CD4-positive, CD25-positive, alpha-beta regulatory T cell (primary cell): ENCODE measurements around the gene ACTG2. TPM values are rescaled to one million over a fixed set of nuclear protein-coding genes. Genes with fewer than 3 reads are reported as not detected.

Source experiments
- ATAC-seq, 2 donors: fragments of 150-1000 bp; cut with Tn5 transposase; one replicate each; pipeline ENCODE4 v1.10.0; 2021; ENCODE audit warnings: low read depth in 2 of 2, moderate number of reproducible peaks in 2 of 2, moderate library complexity in 1 of 2
- DNase-seq, 3 donors: peaks; one replicate each; pipeline versions ENCODE4 v3.0.0 to v3.0.0-alpha.2; 2012 to 2022; ENCODE audit warnings: mixed read lengths in 1 of 3
- H3K27ac ChIP-seq: one replicate; pipeline ENCODE4 v1.7.0; 2013; ENCODE audit warnings: mild to moderate bottlenecking, low read length; ENCODE audit not compliant: insufficient read depth, poor library complexity, severe bottlenecking
- H3K27me3 ChIP-seq: one replicate; pipeline ENCODE4 v1.7.0; 2013; ENCODE audit warnings: low read length; ENCODE audit not compliant: control insufficient read depth, insufficient read depth
- H3K36me3 ChIP-seq: one replicate; pipeline ENCODE4 v1.7.0; 2013; ENCODE audit warnings: mild to moderate bottlenecking, low read length, moderate library complexity; ENCODE audit not compliant: control insufficient read depth, insufficient read depth
- H3K4me1 ChIP-seq: 2 replicates; pipeline ENCODE4 v1.7.0; 2013; ENCODE audit warnings: mild to moderate bottlenecking, low read length; ENCODE audit not compliant: insufficient read depth, control insufficient read depth, poor library complexity, severe bottlenecking
- H3K4me3 ChIP-seq: one replicate; pipeline ENCODE4 v1.7.0; 2013; ENCODE audit warnings: low read depth, mild to moderate bottlenecking, low read length, moderate library complexity
- H3K9me3 ChIP-seq, 2 experiments: 1 replicate in 1 of 2; 2 replicates in 1 of 2; pipeline ENCODE4 v1.7.0; 2013; ENCODE audit warnings: low read length in 2 of 2, mild to moderate bottlenecking in 1 of 2, moderate library complexity in 1 of 2; ENCODE audit not compliant: control insufficient read depth in 2 of 2
- H3K27ac Mint-ChIP-seq, 3 donors: one replicate each; pipeline ENCODE4 v1.8.0; 2020 to 2022; ENCODE audit warnings: mild to moderate bottlenecking in 3 of 3, mixed read lengths in 3 of 3, moderate library complexity in 2 of 3
- H3K27me3 Mint-ChIP-seq: one replicate; pipeline ENCODE4 v1.8.0; 2022; ENCODE audit warnings: mild to moderate bottlenecking, mixed read lengths
- H3K36me3 Mint-ChIP-seq: one replicate; pipeline ENCODE4 v1.8.0; 2020; ENCODE audit warnings: mixed read lengths
- H3K4me1 Mint-ChIP-seq, 4 donors: one replicate each; pipeline ENCODE4 v1.8.0; 2020 to 2022; ENCODE audit warnings: mixed read lengths in 4 of 4, mild to moderate bottlenecking in 1 of 4
- H3K4me3 Mint-ChIP-seq, 4 donors: one replicate each; pipeline ENCODE4 v1.8.0; 2020 to 2022; ENCODE audit warnings: mild to moderate bottlenecking in 4 of 4, mixed read lengths in 4 of 4, moderate library complexity in 3 of 4
- H3K9me3 Mint-ChIP-seq, 7 donors: one replicate each; pipeline ENCODE4 v1.8.0; 2020 to 2022; ENCODE audit warnings: mixed read lengths in 7 of 7, mild to moderate bottlenecking in 3 of 7, moderate library complexity in 2 of 7
- polyA plus RNA-seq, 4 donors: library from polyadenylated mRNA; unstranded; fragments of 300-500 nt; fragmentation: Illumina TruSeq; gene quantifications; one replicate each; pipeline ENCODE4 v1.2.3, GENCODE V29; 2021
- total RNA-seq: library from RNA; stranded (reverse); gene quantifications from one replicate; pipeline ENCODE4 v1.2.3, GENCODE V29; 2022

The ACTG2 gene
- total and polyA plus RNA-seq, 5 donors from 2014 or later, result 0.64 to 6.6 (median 2.8) TPM

DNA sequence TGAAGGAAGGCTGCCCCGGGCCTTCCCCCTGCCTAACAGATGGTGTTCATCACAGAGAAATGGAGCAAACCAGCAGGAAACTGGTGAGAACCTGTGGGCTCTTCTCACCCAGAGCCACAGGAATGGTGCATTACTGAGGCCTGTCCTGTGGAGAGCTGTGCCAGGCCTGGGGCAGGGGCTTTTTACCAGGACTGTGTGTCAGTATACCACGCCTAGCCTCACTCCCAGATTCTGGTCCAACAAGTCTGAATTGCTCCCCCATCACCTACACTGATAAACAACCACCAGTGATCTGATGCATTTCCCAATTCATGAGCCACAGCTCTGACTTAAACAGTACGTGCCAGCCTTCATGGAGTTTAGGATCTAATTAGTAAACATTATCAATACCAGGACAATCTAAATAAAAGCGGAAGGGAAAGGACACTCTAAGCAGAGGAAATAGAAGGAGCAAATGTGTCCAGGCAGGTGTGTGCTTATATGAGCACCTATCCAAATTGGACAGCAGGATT lies 24.9 kb downstream of the ACTG2 start:
- H3K4me1 Mint-ChIP-seq, result no peaks in the 10 kb centered on the region
- Histone ChIP-seq H3K4me1 (no peaks in the 10 kb centered on the region), H3K9me3 (no peaks in the 10 kb centered on the region), H3K27me3 (no peaks in the 10 kb centered on the region), H3K36me3 (no peaks in the 10 kb centered on the region), H3K4me3 (no peak overlapping the region), H3K27ac (no peak overlapping the region)
- H3K36me3 Mint-ChIP-seq, result no peaks in the 10 kb centered on the region
- ATAC-seq (no peak), DNase-seq (no peak)
- peak overlapping the region in 1 of 4 donors; percentile 61 for H3K4me3 Mint-ChIP-seq
- peaks cover 7% of the 10 kb centered on the region for H3K27me3 Mint-ChIP-seq
- no peaks in the 10 kb centered on the region for H3K9me3 Mint-ChIP-seq
- H3K27ac Mint-ChIP-seq, result no peak overlapping the region

- Histone ChIP-seq H3K4me3 (no peak overlapping the region), H3K27me3 (no peaks in the 10 kb centered on the region), H3K27ac (no peak overlapping the region), H3K4me1 (no peaks in the 10 kb centered on the region), H3K9me3 (no peaks in the 10 kb centered on the region), H3K36me3 (no peaks in the 10 kb centered on the region)
- Mint-ChIP-seq H3K4me3 (no peak overlapping the region), H3K9me3 (no peaks in the 10 kb centered on the region), H3K36me3 (no peaks in the 10 kb centered on the region), H3K4me1 (no peaks in the 10 kb centered on the region), H3K27me3 (peaks cover 11% of the 10 kb centered on the region), H3K27ac (no peak overlapping the region)
- no peak for DNase-seq
- ATAC-seq, result no peak
Measured at GRCh38 chr2:73918856-73919255, 26.0 kb downstream of the ACTG2 start.

GRCh38 chr2:73919596-73920228 lies 26.9 kb downstream of the ACTG2 start:
- Mint-ChIP-seq H3K27me3 (peaks cover 11% of the 10 kb centered on the region), H3K27ac (no peak overlapping the region), H3K9me3 (no peaks in the 10 kb centered on the region), H3K36me3 (no peaks in the 10 kb centered on the region), H3K4me3 (no peak overlapping the region), H3K4me1 (no peaks in the 10 kb centered on the region)
- ATAC-seq, result no peak
- H3K27me3 ChIP-seq, result no peaks in the 10 kb centered on the region
- no peak overlapping the region for H3K4me3 ChIP-seq
- H3K36me3 ChIP-seq, result no peaks in the 10 kb centered on the region
- no peaks in the 10 kb centered on the region for H3K9me3 ChIP-seq
- DNase-seq, result no peak
- H3K27ac ChIP-seq, result no peak overlapping the region
- no peaks in the 10 kb centered on the region for H3K4me1 ChIP-seq

DNA sequence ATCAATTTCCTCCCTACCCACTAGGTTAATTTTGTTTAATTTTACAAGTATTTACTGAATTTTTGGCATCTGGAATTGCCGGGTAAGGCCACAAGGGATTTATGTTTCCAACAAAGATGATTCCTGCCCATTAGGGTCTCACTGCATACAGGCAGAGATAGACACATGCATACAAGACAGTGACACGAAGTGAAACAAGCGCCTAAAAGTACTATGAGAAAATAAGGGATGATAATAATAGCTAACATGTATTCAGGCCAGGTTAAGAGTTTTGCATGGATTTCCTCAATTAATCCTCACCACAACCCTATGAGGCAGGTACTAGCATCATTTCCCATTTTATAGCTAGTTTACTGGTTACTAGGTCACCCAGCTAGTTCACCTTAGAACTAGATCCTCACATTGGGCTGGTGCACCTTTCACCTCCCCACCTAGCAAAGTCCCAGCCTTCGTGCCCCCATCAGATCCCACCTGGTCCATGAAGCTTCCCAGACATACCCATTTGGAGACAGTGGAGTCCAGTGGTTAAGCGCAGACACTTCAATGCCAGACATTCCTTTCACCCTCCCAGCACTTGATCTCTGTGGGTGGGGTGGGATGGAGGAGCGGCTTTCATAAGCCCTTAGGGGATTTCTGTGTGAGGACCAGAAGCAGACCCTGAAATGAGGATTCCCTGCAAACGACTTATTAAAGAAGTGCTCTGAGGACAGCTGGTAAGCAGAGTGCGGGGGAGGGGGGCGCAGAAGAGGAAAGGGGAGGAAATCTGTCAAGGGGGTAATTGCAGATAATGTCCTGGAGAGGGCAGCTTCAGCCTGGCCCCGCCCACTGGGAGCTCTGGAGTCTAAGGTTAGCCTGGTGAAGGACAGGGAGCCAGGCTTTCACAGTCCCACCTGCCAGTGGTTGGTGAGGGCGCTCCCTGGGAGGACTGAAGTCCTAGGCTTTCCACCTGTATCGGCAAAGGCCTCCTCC lies 28.1 kb downstream of the ACTG2 start:
- H3K9me3 ChIP-seq, result no peaks in the 10 kb centered on the region
- Mint-ChIP-seq H3K4me1 (peaks cover 0 to 4% (median under 1%) of the 10 kb centered on the region in 4 donors), H3K4me3 (no peak overlapping the region), H3K27ac (peak overlapping the region in 1 of 3 donors; percentile 55), H3K27me3 (peaks cover 8% of the 10 kb centered on the region), H3K36me3 (no peaks in the 10 kb centered on the region), H3K9me3 (no peaks in the 10 kb centered on the region)
- H3K4me1 ChIP-seq, result no peaks in the 10 kb centered on the region
- ATAC-seq (peak in 1 of 2 donors; percentile 28), DNase-seq (peak in 1 of 3 donors; percentile 33)
- H3K36me3 ChIP-seq, result no peaks in the 10 kb centered on the region
- H3K27ac ChIP-seq, result no peak overlapping the region
- H3K27me3 ChIP-seq, result no peaks in the 10 kb centered on the region
- no peak overlapping the region for H3K4me3 ChIP-seq

GRCh38 chr2:73921581-73921980 lies 28.8 kb downstream of the ACTG2 start:
- H3K27me3 ChIP-seq, result no peaks in the 10 kb centered on the region
- no peaks in the 10 kb centered on the region for H3K9me3 ChIP-seq
- DNase-seq, result no peak
- H3K36me3 ChIP-seq, result no peaks in the 10 kb centered on the region
- H3K27me3 Mint-ChIP-seq, result peaks cover 10% of the 10 kb centered on the region
- peak overlapping the region in 1 of 3 donors; percentile 6 for H3K27ac Mint-ChIP-seq
- no peaks in the 10 kb centered on the region for H3K36me3 Mint-ChIP-seq
- no peak overlapping the region for H3K4me3 Mint-ChIP-seq
- ATAC-seq, result no peak
- no peak overlapping the region for H3K4me3 ChIP-seq
- peaks cover 2 to 9% (median 5%) of the 10 kb centered on the region in 4 donors for H3K4me1 Mint-ChIP-seq
- H3K4me1 ChIP-seq, result no peaks in the 10 kb centered on the region
- no peaks in the 10 kb centered on the region for H3K9me3 Mint-ChIP-seq
- H3K27ac ChIP-seq, result no peak overlapping the region

GRCh38 chr2:73922681-73923080 lies 29.9 kb downstream of the ACTG2 start:
- H3K27me3 ChIP-seq, result no peaks in the 10 kb centered on the region
- no peak overlapping the region for H3K27ac ChIP-seq
- Mint-ChIP-seq H3K27me3 (peaks cover 13% of the 10 kb centered on the region), H3K4me3 (peak overlapping the region in 1 of 4 donors; percentile 44), H3K36me3 (no peaks in the 10 kb centered on the region), H3K9me3 (no peaks in the 10 kb centered on the region), H3K4me1 (peaks cover 2 to 15% (median 10%) of the 10 kb centered on the region in 4 donors), H3K27ac (peak overlapping the region in 1 of 3 donors; percentile 59)
- DNase-seq (no peak), ATAC-seq (no peak)
- no peak overlapping the region for H3K4me3 ChIP-seq
- H3K4me1 ChIP-seq, result peaks cover 9% of the 10 kb centered on the region
- no peaks in the 10 kb centered on the region for H3K36me3 ChIP-seq
- H3K9me3 ChIP-seq, result no peaks in the 10 kb centered on the region

DNA sequence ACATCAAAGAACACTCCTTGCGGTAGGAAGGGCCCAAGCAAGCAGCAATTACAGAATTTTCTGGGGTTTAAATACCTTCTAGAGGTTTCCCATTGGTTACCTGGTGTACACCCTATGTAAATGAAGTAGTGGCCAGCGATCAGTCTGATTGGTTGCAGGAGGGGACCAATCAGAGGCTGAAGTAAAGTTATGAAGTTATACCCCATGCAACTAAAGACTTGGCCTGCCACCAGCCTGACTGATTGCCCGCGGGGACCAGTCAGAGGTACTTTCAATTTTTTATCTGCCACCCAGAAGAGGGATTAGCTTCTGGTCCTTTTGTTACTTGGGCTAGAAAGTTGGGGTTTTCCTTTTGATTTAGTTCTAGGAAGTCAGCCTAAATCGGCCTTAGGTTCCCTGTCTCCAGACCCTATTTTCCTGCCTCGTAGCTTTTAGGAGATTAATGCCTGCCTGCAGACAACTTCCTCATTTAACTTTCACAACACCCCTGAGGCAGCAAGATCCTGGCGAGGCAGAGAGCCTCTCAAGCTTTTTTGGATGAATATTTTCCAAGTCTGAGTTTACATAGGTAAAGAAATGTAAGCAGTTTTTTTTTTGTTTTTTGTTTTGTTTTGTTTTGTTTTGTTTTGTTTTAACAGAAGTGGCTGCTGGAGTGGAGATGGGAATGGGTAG lies 32.4 kb downstream of the ACTG2 start:
- Histone ChIP-seq H3K4me1 (peaks cover 33% of the 10 kb centered on the region), H3K36me3 (no peaks in the 10 kb centered on the region), H3K9me3 (no peaks in the 10 kb centered on the region), H3K4me3 (no peak overlapping the region), H3K27me3 (no peaks in the 10 kb centered on the region), H3K27ac (no peak overlapping the region)
- H3K9me3 Mint-ChIP-seq, result no peaks in the 10 kb centered on the region
- no peak for DNase-seq
- no peak for ATAC-seq
- H3K27ac Mint-ChIP-seq, result peak overlapping the region in 2 of 3 donors; percentile 46 to 100
- peaks cover 13% of the 10 kb centered on the region for H3K27me3 Mint-ChIP-seq
- H3K36me3 Mint-ChIP-seq, result peaks cover 13% of the 10 kb centered on the region
- H3K4me3 Mint-ChIP-seq, result peak overlapping the region in 3 of 4 donors; percentile 11 to 30 (median 28)
- H3K4me1 Mint-ChIP-seq, result peaks cover 23 to 40% (median 32%) of the 10 kb centered on the region in 4 donors
